Lower leg skin (tissue), 4 donors: Measurements from ENCODE around the gene CTBP1. TPM values are rescaled to one million over a fixed set of nuclear protein-coding genes. Genes with fewer than 3 reads are reported as not detected.

Source experiments
- DNase-seq, 2 donors: peaks; one replicate each; pipeline ENCODE4 v3.0.0-alpha.2; 2019; ENCODE audit warnings: low spot score in 2 of 2
- H3K4me3 ChIP-seq: fragments of 200-600 bp; sonication (generic); 2 replicates; pipeline ENCODE4 v1.5.1; 2017; ENCODE audit warnings: mild to moderate bottlenecking, low read depth; ENCODE audit not compliant: poor library complexity, severe bottlenecking
- POLR2A ChIP-seq, 2 donors: fragments of 450-650 bp; IDR thresholded peaks; one replicate each; pipeline ENCODE4 v1.6.1; 2016 to 2017; ENCODE audit warnings: antibody characterized with exemption in 2 of 2, mild to moderate bottlenecking in 1 of 2, moderate library complexity in 1 of 2
- WGBS, 2 donors: methylation state at CpG; one replicate each; pipeline ENCODE4 v1.1.5; 2018; 5-methylcytosine and 5-hydroxymethylcytosine counted together
- intact Hi-C: fragments of 100-400 bp; cut with DNase I; formaldehyde crosslinking; loops from one replicate; pipeline ENCODE4 v1.15.0; 2023; ENCODE audit warnings: low total_unique reads
- total RNA-seq, 4 donors: library from RNA; depleted of rRNA; stranded (reverse); fragments of >200 nt; gene quantifications; one replicate each; pipeline ENCODE4 v1.1.0, GENCODE V29; 2016
- TF ChIP-seq, protein P1 (sequence below), 3 donors: fragments of 450-650 bp; IDR thresholded peaks; one replicate each; pipeline ENCODE4 v1.5.1; 2016; ENCODE audit warnings: antibody characterized with exemption in 3 of 3, mild to moderate bottlenecking in 3 of 3, moderate library complexity in 2 of 3

Gene CTBP1
- total RNA-seq, 4 donors from 2014 or later, result 124 to 195 (median 148) TPM

DNA sequence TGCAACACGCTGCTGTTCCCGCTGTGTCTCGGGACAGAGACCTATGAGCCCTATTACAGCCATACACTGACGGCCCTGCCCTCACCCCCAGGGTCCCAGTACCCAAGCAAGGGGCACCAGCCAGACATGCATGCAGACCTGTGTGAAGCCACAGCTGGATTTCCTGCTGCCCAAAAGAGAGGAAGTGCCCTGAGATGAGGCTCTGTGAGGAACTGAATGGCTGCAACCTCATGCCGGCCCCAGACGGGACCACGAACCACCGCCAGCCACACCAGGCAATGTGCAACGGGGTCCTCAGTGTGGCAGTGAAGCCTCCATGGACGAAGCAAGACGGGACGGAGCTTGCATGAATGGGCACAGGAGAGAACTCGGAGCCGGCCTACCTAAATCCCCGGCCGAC lies 21.1 kb downstream of the CTBP1 start:
- intact Hi-C loops, result no loop called here
- WGBS, 2 donors, result 79 to 92% methylated on average over 16 of the region's 16 CpGs
- DNase-seq, result no peak
- H3K4me3 ChIP-seq, result no peak overlapping the region
- TF ChIP-seq, protein P1, sequence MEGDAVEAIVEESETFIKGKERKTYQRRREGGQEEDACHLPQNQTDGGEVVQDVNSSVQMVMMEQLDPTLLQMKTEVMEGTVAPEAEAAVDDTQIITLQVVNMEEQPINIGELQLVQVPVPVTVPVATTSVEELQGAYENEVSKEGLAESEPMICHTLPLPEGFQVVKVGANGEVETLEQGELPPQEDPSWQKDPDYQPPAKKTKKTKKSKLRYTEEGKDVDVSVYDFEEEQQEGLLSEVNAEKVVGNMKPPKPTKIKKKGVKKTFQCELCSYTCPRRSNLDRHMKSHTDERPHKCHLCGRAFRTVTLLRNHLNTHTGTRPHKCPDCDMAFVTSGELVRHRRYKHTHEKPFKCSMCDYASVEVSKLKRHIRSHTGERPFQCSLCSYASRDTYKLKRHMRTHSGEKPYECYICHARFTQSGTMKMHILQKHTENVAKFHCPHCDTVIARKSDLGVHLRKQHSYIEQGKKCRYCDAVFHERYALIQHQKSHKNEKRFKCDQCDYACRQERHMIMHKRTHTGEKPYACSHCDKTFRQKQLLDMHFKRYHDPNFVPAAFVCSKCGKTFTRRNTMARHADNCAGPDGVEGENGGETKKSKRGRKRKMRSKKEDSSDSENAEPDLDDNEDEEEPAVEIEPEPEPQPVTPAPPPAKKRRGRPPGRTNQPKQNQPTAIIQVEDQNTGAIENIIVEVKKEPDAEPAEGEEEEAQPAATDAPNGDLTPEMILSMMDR (IDR thresholded peaks at IDR 0.05), result no peak
- no peak for TF ChIP-seq POLR2A (IDR thresholded peaks at IDR 0.05)

GRCh38 chr4:1226598-1226997 lies 22.3 kb downstream of the CTBP1 start:
- no peak for DNase-seq
- 73 to 89% methylated on average over 13 to 16 of the region's 16 CpGs for WGBS, 2 donors
- intact Hi-C loops, result no loop called here
- H3K4me3 ChIP-seq, result no peak overlapping the region
- no peak for TF ChIP-seq POLR2A (IDR thresholded peaks at IDR 0.05)
- TF ChIP-seq, protein P1 (IDR thresholded peaks at IDR 0.05), result no peak

- H3K4me3 ChIP-seq, result no peak overlapping the region
- WGBS, 2 donors, result 71 to 83% methylated on average over 15 of the region's 15 CpGs
- TF ChIP-seq, protein P1 (IDR thresholded peaks at IDR 0.05), result no peak
- TF ChIP-seq POLR2A (IDR thresholded peaks at IDR 0.05), result no peak
- intact Hi-C loops, result no loop called here
- DNase-seq, result no peak
These were observed 22.8 kb downstream of the CTBP1 start for GRCh38 chr4:1226144-1226481.

DNA sequence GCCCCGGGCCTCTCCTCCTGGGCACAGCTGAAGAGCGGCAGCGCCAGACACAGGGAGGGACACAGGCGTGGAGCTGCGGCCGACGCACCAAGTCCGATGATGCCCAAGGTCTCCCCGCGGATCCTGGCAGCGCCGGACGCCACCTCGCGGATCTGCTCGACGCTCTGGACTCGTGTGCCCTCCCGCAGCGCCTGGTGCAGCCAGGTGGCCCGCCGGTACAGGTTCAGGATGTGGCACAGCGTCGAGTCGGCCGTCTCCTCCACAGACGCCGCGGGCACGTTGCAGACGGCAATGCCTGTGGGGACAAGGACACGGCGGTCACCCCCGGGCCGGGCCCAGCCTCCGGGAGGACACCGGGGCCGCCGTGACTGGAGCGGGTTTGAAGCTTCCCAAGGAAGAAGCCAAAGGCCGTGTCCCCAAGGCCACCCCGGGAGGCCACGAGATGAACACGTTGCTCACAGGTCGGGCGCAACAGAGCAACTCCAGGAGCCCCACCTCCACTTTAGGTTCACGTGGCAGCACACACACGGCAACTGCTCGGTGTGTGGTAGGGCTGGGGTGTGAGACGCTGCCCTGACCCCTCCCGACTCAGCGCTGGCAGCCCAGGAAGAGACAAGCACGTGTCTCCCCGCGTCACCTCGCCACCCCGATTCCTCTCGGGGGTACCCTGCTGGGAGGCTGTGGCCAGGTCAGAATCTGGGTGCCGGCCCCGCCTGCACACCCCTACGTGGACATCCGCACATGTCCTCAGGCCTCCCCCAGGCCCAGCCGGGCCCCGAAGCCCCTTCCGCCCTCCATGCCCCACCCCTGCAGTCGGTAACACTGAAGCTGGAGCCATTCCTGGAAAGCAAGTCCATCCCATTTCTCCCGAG lies 23.4 kb downstream of the CTBP1 start:
- no peak overlapping the region for H3K4me3 ChIP-seq
- no peak for DNase-seq
- TF ChIP-seq POLR2A (IDR thresholded peaks at IDR 0.05), result no peak
- TF ChIP-seq, protein P1 (IDR thresholded peaks at IDR 0.05), result no peak
- 92 to 94% methylated on average over 49 to 55 of the region's 67 CpGs for WGBS, 2 donors
- intact Hi-C loops, result no loop called here

DNA sequence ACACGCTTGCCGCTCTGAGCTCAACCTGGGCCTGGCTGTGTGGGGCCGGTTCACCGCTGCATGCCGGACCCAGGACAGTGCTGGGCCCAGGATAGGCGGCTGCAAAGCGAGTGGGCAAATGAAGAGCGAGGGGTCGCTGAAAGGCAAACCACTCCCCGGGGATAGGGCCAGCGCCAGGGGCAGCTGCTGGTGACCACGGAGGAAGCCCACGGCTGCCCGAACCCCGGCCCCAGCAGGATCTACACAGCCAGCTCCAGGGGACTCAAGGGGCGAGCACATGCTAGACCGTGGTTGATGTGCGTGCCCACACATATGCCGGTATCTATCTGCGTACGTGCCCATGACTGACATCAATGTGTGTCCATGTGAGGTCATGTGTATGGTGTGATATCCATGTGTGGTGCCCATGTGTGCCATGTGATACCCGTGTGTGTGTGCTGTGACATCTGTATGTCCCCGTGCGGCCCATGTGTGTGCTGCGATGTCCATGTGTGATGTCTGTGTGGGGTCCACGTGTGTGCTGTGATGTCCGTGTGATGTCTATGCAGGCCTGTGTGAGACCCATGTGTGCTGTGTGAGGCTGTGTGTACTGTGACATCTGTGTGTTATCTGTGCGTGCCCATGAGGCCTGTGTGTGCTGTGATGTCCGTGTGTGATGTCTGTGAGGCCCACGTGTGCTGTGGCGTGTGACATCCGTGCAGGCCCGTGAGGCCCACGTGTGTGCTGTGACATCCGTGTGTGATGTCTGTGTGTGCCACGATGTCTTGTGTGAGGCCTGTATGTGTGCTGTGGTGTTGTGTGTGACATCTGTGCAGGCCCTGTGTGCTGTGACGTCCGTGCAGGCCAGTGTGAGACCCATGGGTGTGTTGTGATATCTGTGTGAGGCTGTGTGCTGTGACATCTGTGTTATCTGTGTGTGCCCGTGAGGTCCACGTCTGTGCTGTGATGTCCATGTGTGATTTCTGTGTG lies 24.8 kb downstream of the CTBP1 start:
- no peak for DNase-seq
- intact Hi-C loops, result no loop called here
- WGBS, 2 donors, result 87 to 90% methylated on average over 27 to 35 of the region's 40 CpGs
- no peak overlapping the region for H3K4me3 ChIP-seq
- TF ChIP-seq, protein P1 (IDR thresholded peaks at IDR 0.05), result no peak
- TF ChIP-seq POLR2A (IDR thresholded peaks at IDR 0.05), result no peak
